GM21723 (cell line): ENCODE measurements around the gene PRSS50.
"Not testable (repeated sequence)": the region's sequence is repeated elsewhere in the genome, so short reads cannot be mapped to it uniquely, and the experiment has no call there.

Experiments used
- ATAC-seq: cut with Tn5 transposase; IDR thresholded peaks from one replicate; pipeline ENCODE4 v1.9.1; 2021; ENCODE audit warnings: mild to moderate bottlenecking, moderate library complexity; ENCODE audit not compliant: unreplicated experiment

Gene PRSS50

DNA sequence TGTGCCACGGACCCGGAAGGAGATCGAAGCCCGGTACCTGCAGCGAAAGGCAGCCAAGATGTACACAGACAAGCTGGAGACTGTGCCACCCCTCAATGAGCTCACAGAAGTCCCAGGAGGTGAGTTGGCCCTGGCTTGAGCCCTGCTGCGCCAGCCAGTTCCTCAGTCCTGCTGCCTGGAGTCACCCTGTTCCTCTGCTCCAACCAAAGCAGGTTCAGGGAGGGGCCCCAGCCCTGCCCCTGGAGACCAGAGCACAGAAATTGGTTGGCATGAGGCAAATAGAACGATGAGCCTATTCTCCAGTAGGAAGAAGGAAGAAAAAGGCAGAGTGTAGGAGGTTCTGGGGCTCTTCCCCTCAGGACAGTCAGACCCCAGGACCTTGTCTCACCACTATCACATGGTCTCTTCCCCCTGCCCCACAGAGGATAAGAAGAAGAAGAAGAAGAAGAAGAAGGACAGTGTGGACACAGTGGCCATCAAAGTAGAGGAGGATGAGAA is 8.5 kb downstream of the PRSS50 start:
- ATAC-seq, result no peak

DNA sequence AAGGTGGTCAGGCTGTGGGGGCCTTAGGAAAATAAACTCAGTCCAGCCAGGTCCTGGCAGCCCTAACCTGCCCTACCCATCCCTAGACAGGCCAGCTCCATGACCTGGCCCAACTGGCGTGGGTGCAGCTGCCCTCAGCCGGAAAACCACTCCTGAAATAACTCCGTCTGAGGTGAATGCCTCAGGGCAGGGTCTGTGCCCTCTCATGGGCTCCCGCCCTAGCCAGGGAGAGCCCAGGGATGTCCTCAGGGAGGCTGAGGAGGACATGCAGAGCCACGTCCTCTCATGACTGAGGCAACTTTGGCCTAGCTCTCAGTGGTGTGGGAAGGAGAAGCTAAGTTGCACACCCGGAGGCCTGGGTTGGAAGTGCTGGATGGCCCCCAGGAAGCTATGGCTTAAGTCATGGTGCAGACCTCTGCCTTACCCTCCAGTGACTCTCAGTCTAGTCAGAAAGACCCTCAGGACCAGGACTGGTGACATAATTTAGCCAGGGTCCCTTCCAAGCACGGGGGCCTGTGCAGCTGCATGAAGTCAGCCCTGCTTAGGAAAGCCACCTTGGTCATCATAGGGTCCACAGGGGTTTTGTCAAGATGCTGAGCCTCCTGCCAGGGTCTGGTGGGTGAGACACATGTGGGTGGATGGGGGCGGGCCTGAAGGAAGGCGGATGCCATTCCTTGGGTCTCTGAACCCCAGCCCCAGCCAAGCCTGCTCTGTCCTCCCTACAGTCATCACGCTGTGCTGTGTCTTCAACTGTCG is 9.1 kb downstream of the PRSS50 start:
- no peak for ATAC-seq

DNA sequence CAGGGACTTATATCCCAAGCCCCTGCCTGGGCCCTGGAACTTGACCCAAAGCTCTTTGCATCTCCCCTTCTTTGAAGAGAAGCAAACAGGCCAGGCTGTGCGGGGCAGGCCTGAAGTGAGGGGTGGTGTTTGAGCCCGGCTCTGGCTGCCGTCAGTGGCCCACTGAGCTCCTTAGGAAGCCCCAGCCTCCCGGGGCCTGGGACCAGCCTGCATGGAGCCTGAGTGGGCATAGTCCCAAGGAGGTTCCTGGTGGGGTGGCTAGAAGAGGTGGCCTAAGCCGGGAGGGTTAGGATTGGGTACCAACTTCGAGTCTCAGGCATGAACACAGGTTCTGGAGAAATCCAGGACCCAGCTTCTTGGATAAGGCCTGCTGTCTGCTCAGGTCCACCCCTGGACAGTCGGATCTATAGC is 10.1 kb downstream of the PRSS50 start:
- ATAC-seq, result no peak

DNA sequence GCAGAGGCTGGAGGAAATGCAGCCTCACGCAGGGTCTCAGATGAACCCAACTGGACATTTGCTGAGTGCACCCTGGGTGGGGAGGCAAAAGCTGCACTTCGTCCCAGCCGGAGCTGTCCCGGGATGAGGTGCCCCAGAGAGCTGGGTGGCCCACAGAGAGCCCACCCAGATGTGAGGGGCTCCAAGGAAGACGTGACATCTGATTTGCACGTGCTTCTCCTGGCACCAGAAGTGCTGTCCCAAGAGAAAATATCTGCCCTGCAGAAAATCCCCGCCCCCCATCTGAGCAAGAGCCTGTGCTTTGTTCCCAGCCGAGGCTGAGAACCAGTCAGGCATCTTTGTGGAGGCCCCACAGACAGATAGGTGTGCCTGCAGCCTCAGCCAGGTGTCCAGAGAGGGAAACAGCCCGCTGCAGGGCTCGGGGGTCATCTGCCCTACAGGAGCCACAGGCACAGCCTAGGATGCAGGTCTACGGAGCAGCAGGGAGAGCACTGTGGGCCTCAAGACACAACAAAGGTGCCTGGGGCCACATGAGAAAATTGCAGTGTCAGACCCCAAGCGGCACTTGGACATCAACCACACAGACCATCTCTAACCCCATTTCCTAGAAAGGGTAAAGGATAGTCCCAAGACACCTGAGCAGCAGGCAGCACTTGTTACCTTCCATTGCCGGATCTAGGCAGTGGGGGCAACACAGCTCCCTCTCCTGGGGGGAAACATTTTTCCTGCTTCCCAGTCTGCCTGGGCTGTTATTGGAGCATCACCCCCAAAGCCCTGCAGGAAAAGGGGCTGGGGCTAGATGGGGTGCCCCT is 10.7 kb downstream of the PRSS50 start:
- no peak for ATAC-seq

DNA sequence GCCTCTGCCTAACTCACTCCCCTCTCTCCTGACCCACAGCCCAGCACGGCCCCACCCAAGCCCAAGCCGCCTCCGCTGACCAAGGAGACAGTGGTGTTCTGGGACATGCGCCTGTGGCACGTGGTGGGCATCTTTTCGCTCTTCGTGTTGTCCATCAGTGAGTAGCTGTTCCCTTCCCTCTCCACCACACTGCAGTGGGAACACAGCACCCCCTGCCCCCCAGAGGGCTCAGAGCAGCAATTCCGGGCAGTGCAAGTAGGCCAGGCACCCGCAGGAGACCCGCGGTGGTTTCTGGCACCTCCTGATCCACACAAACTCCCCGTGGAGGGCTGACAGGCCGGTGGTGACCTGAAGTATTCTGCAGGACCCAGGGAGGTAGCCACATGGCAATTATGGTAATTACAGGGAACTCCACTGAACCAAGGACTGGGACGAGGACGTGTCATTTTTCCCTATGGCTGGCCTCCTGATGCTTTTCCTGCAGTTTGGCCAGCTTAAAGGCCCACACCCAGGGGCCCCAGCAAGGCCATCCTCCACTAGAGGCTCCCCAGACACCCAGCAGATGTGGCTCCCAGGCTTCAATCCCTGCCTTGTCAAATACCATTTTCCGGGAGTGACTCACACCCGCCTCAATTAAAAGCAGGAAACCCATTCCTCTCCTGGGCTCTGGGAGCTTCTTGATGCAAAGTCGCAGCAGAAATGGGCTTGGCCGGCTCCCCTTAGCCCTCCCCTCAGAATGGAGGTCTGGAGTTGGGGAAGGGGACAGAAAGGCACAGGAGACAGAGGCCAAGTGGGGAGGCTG is 11.7 kb downstream of the PRSS50 start:
- ATAC-seq, result no peak

DNA sequence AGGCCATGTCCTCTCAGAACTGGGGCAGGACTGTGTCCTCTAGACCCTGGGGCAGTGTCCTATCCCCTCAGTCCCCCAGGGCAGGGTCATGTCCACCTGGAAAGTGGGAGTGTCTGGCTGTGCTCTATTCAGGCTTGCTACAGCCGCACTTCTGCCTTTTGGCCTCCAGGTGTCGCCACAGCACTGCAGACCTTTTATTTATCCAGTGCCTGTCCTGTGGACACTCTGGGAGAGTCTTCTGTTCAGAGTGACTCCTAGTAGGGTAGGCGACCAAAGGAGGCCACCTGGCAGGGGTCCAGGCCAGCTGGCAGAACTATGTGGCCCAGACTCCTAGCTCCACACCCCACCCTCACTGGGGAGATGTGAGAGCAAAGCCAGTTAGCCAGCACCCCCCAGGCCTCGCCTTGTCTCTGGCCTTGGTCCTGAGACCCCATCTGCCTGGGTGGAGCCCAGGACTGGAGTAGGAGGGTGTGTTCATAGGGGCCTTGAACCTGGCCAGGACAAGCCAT is 12.6 kb downstream of the PRSS50 start:
- no peak for ATAC-seq

DNA sequence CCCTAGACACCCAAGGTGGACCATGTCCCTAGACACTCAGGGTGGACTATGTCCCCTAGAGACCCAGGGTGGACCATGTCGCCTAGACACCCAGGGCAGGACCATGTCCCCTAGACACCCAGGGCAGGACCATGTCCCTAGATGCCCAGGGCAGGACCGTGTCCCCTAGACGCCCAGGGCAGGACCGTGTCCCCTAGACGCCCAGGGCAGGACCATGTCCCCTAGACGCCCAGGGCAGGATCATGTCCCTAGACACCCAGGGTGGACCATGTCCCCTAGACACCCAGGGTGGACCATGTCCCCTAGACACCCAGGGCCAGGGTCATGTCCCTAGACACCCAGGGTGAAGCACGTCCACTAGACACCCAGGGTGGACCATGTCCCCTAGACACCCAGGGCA is 13.3 kb downstream of the PRSS50 start:
- ATAC-seq, result not testable (repeated sequence)

DNA sequence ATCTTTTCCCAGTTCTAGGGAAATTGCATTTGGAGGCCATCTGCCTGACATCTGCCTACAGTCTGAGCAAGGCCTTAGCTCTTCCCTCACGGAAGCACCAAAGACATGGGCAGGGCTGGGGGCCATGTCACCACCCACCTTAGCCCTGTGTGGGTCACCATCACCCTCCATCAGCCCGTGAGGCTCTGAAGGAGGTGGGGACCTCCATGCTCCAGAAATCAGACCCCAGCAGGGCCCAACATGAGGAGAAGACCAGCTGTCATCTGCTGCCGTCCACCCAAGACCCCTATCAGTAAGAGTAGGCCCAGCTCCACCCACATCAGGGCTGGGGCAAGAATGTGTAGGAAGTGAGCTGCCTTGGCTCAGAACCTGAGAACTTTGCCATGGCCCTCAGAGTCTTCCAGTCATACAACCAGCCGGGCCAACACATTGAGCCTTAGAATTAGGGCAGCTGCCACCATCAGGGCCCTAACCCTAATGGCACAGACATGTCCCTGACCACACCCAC is 14.6 kb downstream of the PRSS50 start:
- no peak for ATAC-seq

DNA sequence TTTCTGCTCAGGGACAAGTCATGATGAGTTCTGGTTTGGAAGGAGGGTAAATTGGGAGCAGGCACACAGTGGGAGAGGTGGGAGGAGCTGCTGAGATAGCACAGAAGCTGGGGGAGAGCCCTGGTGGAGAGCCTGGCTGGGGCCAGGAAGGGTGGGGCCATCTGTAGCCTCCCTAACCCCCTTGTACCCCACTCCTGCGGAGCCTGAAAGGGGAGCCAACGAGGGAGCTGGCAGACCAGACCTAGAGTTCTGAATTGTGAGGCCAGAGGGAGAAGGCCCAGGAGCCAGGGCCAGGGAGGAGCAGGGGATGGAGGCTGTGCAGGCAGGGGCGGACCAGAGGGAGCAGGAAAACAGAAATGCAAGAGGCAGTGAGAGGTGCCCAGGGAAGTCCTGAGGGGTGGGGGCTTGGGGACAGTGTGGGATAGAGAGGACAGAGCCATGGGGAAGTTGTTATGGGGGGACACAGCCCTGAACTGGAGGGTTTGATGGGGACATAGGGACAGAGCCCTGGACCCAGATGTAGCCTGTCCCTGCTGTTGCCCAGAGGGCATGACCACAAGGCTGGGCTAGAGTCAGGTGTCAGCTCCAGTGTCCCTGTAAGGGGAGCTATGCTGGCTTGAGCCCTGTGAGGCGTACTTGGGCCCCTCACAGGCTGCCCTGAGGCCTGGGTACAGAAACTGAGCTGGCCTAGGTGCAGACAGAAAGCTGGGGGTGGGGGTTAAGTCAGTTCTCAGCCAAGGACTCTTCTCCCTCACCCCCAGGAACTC is 15.2 kb downstream of the PRSS50 start:
- no peak for ATAC-seq

DNA sequence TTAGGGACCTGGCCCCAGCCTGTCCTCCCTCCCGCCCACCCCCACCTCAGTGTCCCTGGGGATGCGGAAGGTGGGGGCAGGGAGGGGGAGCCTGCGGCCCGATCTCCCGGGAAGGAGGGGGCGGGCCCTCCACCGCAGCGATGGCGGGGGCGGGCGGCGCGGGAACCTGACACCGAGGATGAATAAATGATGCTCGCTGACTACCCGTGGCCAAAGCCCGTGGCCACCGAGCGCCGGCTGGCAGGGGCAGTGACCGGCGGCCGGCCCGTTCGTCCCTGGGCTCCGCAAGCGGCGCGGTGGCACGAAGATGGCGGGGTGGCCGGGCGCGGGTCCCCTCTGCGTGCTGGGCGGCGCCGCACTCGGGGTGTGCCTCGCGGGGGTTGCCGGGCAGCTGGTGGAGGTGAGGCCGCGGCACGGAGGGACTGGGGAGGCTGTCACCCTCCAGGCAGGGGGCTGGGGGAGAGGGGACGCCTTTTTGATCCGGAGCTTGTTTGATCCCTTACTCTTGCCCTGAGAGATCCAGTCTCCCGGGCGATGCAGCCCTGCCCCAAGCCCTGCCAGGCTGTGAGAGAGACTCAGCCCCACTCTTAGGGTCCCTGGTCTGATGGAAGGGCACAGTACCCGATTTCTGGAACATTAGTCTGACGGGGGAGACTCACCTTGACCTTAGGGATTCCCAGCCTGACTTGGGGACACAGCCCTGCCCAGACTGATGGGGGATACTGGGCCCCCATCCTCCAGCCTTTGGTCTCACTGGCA is 16.3 kb downstream of the PRSS50 start, which contains the start of gene TMIE:
Gene TMIE (plus strand): TSS at position 212 of the 759 bp plus-strand sequence. CDS start 96 bp downstream, at position 308.
- ATAC-seq, result no peak

DNA sequence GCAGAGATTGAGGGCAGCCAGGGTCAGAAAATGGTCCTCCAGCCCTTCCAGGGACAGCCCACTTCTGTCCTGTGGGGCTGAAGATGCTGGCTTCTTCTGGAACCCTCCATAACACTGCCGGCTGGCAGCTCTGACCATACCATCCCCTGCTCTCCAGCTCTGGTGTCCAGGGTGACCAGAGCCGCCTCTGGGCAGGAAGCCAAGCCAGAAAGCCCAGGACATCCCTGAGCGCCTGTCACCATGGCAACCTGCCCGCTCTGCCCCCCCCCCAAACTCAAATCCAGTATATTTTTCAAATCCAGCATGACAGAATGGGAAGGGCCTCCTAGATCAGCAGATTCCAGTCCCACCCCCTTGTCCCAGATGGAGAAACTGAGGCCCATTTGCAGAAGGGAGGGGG is 16.9 kb downstream of the PRSS50 start:
- no peak for ATAC-seq

DNA sequence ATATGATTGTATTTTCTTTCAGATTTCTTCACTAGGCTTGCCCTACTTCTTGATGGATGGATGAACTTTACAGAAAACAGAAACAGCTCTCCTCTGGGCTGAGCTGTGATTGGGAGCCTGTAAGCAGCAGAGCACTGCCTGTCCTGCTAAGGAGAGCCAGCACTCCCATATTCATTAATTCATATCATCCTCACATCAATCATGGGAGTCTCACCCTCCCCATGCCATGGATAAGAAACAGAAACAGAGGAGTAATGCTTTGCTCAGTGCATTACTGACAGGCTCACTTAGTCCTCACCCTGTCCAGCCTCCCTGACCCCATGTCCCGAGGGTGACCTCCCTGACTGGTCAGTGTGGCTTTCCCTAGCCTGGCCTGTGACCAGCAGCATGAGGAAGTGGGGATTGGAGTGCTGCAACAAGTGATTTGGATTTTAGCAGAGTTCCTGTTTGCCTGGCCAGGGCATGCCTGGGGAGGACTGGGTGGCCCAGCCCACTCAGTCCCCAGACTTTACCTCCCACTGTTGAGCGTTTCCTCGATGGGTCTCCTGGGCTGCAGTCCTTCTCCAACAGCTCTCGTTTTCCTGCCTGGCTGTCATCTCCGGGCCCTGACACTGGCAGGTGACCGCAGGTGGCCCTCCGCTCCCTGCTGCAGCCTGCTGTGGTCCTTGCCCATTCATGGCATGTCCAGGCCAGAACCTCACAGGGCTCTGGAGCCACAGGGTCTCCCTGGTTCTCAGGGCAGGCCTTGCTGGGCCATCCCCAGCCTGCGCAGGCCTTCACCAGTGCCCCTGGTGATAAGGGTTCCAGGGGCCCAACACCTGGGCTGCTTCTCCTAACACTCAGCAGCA is 17.8 kb downstream of the PRSS50 start:
- no peak for ATAC-seq

DNA sequence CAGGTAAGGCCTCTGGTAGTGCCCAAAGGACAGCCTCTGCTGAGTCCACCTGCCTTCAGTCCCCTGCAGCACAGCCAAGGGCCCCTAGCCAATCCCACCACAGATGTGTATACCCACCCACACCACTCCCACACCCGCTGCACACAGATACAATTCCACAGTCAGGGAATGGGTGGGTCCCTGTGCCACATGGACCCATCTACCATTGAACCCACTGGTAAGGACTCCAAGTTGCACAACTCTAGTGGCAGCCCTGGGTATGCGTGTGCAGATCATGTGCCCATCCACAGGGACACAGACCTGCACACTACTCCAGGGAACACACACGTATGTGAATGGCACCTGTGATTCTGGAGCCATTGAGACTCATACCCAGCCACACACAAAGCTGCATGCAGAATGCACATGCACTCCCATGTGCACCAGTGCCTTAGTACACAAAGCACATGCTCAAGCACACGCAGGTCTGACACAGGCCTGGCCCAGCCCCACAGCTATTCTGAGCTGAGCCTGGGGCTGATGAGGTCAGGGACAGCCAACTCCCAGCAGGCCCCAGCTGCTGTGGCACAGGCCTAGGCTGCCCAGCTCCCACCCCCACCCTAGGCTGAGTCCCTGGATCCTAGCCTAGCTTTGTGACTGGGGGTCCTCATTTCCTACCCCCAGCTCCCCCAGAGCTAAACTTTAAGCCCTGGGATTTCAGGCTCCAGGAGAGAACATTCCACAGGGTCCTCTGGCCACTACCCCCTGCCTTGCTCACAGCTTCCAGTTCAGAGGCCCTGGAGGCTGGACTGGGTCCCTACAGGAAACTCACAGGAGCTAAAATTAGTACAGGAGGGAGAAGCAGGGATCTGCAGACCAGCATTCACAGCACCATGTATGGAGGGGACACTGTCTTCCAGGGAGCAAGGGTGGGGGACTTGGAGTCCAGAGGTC is 21.4 kb downstream of the PRSS50 start:
- no peak for ATAC-seq

DNA sequence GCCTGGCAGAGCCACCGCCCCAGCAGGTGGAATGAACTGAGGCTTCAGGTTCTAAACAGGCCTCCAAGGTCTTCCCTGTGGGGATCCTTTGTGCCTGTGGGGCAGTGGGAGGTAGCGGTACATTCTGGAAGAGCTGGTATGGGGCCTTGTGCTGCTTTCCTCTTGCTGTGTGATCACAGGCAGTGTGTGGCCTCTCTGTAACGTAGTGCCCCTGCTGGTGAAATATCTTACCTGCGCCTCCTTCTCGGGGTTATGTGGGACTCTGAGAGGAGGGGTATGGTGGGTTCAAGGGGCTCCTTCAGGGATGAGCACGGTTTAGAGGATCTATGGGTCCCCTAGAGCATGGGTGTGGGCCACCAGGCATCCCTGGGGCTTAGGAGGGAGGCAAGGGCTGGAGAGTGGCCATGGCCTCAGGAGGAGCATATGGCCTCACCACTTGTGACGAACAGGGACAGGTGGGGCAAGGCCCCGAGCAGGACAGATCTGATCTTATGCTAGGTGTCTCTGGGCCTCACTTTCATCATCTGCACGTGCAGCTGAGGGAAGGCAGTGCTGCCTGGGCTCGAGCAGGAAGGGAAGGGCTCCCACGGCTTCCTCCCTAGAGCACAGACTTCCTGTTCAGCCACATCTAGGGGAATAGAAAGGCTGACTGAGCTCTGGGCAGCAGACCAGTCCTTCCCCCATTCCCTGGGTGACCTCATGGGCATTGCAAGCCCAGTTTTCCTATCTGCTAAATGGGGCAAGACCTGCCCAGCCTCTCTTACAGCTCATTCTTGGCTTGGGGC is 22.3 kb downstream of the PRSS50 start:
- ATAC-seq, result no peak

DNA sequence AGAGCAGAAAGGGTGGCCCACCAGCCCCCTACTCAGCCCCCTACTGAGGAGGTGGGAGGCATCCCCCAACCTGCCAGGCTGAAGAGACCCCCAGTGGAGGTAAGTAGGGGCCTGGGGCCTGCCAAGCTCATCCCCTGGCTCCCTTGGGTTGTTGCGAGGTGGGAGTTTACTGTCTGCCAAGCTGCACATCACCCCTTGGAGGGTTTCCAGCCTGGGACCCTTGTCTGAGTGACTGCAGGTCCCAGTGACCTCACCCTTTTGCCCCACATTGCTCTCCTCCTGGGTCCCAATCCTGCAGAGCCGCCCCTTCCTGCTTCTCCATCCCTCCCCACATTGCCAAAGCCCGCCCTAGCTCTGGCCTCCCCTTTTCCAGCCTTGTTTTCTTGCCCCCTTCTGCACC is 23.1 kb downstream of the PRSS50 start:
- ATAC-seq, result no peak

DNA sequence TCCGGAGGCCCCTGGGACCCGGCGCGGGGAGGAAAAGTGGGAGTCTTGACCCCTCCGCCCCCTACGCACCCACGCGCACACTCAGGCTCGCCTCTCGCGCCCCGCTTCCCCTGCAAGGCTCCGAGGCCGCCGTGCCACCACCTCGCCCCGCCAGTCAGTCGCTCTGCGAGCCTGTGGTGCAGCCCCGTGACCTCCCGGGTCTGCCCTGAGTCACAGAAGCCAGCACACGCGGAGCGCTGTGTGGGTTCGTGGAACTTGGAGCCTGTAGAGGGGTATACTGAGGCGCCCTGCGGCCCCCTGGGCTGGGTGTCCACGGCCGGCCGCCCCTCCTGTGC is 23.8 kb downstream of the PRSS50 start:
- ATAC-seq, result no peak
